A375 (cell line): ENCODE data around the gene THBD. TPM values are rescaled to one million over a fixed set of nuclear protein-coding genes. Genes with fewer than 3 reads are reported as not detected.

Experiments used
- total RNA-seq: library from RNA; depleted of rRNA; stranded (reverse); fragments of >200 nt; shearing (Covaris generic); gene quantifications from 2 replicates; pipeline ENCODE4 v1.2.3, GENCODE V29; 2014; rRNA removed

THBD gene, protein sequence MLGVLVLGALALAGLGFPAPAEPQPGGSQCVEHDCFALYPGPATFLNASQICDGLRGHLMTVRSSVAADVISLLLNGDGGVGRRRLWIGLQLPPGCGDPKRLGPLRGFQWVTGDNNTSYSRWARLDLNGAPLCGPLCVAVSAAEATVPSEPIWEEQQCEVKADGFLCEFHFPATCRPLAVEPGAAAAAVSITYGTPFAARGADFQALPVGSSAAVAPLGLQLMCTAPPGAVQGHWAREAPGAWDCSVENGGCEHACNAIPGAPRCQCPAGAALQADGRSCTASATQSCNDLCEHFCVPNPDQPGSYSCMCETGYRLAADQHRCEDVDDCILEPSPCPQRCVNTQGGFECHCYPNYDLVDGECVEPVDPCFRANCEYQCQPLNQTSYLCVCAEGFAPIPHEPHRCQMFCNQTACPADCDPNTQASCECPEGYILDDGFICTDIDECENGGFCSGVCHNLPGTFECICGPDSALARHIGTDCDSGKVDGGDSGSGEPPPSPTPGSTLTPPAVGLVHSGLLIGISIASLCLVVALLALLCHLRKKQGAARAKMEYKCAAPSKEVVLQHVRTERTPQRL
- 0.56 and 0.79 TPM in 2 replicates for total RNA-seq

DNA sequence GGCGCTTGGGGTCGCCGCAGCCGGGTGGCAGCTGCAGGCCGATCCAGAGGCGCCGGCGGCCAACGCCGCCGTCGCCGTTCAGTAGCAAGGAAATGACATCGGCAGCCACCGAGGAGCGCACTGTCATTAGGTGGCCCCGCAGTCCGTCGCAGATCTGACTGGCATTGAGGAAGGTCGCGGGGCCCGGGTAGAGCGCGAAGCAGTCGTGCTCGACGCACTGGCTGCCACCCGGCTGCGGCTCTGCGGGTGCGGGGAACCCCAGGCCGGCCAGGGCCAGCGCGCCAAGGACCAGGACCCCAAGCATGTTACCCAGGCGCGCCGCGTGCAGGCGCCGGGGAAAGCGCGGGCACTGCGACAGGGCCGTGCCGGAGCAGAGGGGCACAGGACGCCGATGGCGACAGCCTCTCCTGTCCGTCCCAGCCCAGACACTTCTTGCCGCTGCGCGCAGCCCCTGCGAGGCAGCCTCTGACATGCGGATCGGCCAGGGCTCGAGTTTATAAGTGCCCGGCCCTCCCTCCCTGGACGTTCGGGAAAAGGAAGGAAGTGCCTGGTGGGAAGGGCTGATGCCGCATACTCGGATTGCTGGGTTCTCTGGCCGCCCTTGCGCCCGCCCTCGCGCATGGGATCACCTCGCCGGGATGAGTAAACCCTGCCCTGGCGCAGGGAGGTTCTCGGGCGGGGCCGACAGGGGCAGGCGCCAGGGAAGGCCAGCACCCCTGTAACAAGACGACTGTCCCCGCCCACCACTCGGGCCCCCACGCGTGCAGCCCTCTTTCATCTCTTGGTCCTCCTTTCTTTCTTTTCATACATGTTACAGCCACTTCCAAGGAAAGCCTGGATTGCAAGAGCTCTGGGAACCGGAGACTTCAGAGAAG lies at the start of gene THBD:
TSS of gene THBD (minus strand) at position 472 of the 875 bp plus-strand sequence. CDS start at position 304, 168 bp downstream.

DNA sequence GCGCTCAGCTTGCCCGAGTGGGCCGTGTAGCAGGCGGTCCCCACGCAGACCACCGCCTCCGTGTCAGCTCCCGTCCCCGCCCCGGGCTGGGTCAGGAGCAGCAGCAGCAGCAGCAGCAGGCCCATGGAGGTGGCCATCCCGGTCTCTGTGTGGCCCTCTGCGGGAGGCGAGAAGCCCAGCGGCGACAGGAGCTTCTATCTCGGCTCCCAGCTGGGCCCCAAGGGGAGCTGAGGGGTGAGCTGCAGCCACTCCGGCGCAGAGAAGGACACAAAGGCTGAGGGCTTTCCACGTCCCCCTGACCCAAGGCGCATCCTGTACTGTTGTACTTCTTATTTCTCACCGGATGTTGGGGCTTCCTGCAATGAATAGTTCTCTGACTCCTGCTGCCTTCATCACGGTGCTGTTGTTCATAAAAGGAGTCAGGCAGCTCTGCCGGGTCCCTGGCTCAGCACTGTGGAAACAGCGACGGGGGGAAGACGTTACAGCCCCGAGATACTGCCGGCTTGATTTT lies 36.6 kb upstream of the THBD start, which contains the start of gene CD93:
TSS of gene CD93 (minus strand) at position 269 of the 511 bp plus-strand sequence. CDS start at position 137, 132 bp downstream.

DNA sequence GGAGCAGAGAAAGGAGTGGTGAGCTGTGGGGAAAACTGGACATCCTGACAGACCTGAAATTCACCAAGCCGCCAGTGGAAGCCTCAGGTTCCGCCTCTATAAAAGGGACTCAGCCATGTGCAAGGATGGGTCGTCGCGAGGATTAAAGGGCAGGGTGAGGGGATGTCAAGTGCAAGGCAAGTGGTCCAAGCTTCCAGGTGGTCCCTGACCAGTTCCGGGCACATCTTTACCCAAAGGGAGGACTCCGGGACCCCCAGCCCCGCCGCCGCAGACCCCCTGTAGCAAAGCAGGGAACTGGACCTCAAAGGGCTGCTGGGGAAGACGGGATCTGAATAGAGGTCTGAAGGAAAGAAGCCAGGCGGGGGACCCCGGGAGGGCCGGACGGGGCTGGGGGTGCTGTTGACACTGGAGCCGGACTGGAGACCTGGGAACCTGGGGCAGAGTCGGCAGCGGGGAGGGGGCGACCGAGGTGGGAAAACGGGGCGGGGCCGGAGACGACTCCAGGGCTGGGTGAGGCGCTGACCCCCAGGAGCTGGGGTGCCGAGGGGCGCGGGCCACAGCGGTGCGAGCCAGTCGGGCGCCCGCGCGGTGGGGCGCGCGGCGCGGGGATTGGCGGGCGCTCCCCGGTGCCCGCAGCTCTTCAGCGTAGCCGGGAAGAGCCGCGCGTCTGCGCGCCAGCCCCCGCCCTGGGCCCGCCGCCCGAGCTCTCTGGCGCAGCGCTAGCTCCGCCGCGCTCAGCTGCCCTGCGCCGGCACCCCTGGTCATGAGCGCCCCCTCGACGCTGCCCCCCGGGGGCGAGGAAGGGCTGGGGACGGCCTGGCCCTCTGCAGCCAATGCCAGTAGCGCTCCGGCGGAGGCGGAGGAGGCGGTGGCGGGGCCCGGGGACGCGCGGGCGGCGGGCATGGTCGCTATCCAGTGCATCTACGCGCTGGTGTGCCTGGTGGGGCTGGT lies 14.5 kb downstream of the THBD start, which contains the start of gene SSTR4:
TSS of gene SSTR4 (plus strand) at position 592 of the 951 bp plus-strand sequence. CDS start at position 764, 172 bp downstream.

Other genes starting within 250 kb of the THBD start
- gene SSTR4, start 14.4 kb downstream of the THBD start, total RNA-seq: not detected in 2 replicates
- 0.85 and 0.91 TPM in 2 replicates for gene CD93, start 36.7 kb upstream of the THBD start, total RNA-seq